Liver (tissue), 9 donors: ENCODE measurements around the gene PIAS1. TPM values are rescaled to one million over a fixed set of nuclear protein-coding genes. Genes with fewer than 3 reads are reported as not detected.
"Not testable (repeated sequence)": the region's sequence is repeated elsewhere in the genome, so short reads cannot be mapped to it uniquely, and the experiment has no call there.

ENCODE experiments used
- DNase-seq: peaks from one replicate; pipeline ENCODE4 v3.0.0-alpha.2; 2017; ENCODE audit warnings: low spot score
- H3K27ac ChIP-seq, 2 donors: one replicate each; pipeline ENCODE4 v1.7.0; 2013; ENCODE audit warnings: inconsistent platforms in 2 of 2, low read length in 2 of 2, control low read depth in 1 of 2, low read depth in 1 of 2, mild to moderate bottlenecking in 1 of 2
- H3K27me3 ChIP-seq, 4 donors: one replicate each; pipeline versions ENCODE4 v1.6.1 to v1.7.0; 2013; ENCODE audit warnings: low read length in 3 of 4, inconsistent platforms in 1 of 4, mild to moderate bottlenecking in 1 of 4, moderate library complexity in 1 of 4; ENCODE audit not compliant: control insufficient read depth in 4 of 4, insufficient read depth in 4 of 4
- H3K36me3 ChIP-seq, 4 donors: one replicate each; pipeline versions ENCODE4 v1.6.1 to v1.7.0; 2013; ENCODE audit warnings: low read length in 3 of 4, mild to moderate bottlenecking in 3 of 4, low read depth in 1 of 4, moderate library complexity in 1 of 4; ENCODE audit not compliant: control insufficient read depth in 4 of 4, insufficient read depth in 3 of 4
- H3K4me1 ChIP-seq, 4 donors: one replicate each; pipeline versions ENCODE4 v1.6.1 to v1.7.0; 2013; ENCODE audit warnings: low read length in 3 of 4, mild to moderate bottlenecking in 3 of 4, moderate library complexity in 1 of 4; ENCODE audit not compliant: control insufficient read depth in 4 of 4, insufficient read depth in 4 of 4
- H3K4me3 ChIP-seq, 3 donors: one replicate each; pipeline versions ENCODE4 v1.6.1 to v1.7.0; 2013; ENCODE audit warnings: low read length in 3 of 3, control low read depth in 1 of 3, low read depth in 1 of 3, mild to moderate bottlenecking in 1 of 3
- H3K9ac ChIP-seq, 2 donors: one replicate each; pipeline ENCODE4 v1.7.0; 2013; ENCODE audit warnings: low read length in 2 of 2, mild to moderate bottlenecking in 2 of 2, moderate library complexity in 2 of 2, control low read depth in 1 of 2, low read depth in 1 of 2
- H3K9me3 ChIP-seq, 4 donors: one replicate each; pipeline versions ENCODE4 v1.6.1 to v1.7.0; 2013; ENCODE audit warnings: low read length in 3 of 4; ENCODE audit not compliant: control insufficient read depth in 4 of 4
- FOXA2 ChIP-seq: IDR thresholded peaks from 2 replicates; pipeline ENCODE4 v1.6.1; 2016; ENCODE audit warnings: antibody characterized with exemption
- HNF4G ChIP-seq: IDR thresholded peaks from 2 replicates; pipeline ENCODE4 v1.6.1; 2016; ENCODE audit warnings: antibody characterized with exemption
- JUND ChIP-seq, 2 donors: IDR thresholded peaks; 2 replicates each; pipeline ENCODE4 v1.6.1; 2016; ENCODE audit warnings: antibody characterized with exemption in 2 of 2
- NR2F2 ChIP-seq: IDR thresholded peaks from 2 replicates; pipeline ENCODE4 v1.6.1; 2016; ENCODE audit warnings: antibody characterized with exemption
- RAD21 ChIP-seq, 2 donors: IDR thresholded peaks; 2 replicates each; pipeline ENCODE4 v1.6.1; 2016; ENCODE audit warnings: antibody characterized with exemption in 2 of 2, mild to moderate bottlenecking in 2 of 2
- RXRA ChIP-seq, 2 donors: IDR thresholded peaks; 2 replicates each; pipeline ENCODE4 v1.6.1; 2017 to 2018; ENCODE audit warnings: antibody characterized with exemption in 2 of 2, mild to moderate bottlenecking in 1 of 2
- TAF1 ChIP-seq: conservative IDR thresholded peaks from 2 replicates; pipeline ENCODE4 v1.6.1; 2016; ENCODE audit warnings: antibody characterized with exemption, mild to moderate bottlenecking
- YY1 ChIP-seq: IDR thresholded peaks from 2 replicates; pipeline ENCODE4 v1.6.1; 2016; ENCODE audit warnings: antibody characterized with exemption, mild to moderate bottlenecking
- WGBS: extraction: QIAGEN DNeasy Blood & Tissue Kit; methylation state at CpG from one replicate; pipeline ENCODE4 v1.1.7; 2013; 5-methylcytosine and 5-hydroxymethylcytosine counted together
- polyA plus RNA-seq, 2 donors: library from polyadenylated mRNA; stranded (reverse) in 1 of 2; unstranded in 1 of 2; fragments of 200-250 nt in 1 of 2; fragments of >200 nt in 1 of 2; fragmentation: Nextera tagmentation in 1 of 2; extraction: Ambion mirVana in 1 of 2; gene quantifications; one replicate each; pipeline versions ENCODE4 v1.2.1 to v1.2.3, GENCODE V29; 2013 to 2015
- total RNA-seq, 2 donors: library from RNA; depleted of rRNA; stranded (reverse); fragments of >200 nt; gene quantifications; one replicate each; pipeline ENCODE4 v1.2.3, GENCODE V29; 2014
- TF ChIP-seq, protein P1 (sequence below): IDR thresholded peaks from 2 replicates; pipeline ENCODE4 v1.6.1; 2016; ENCODE audit warnings: antibody characterized with exemption, mild to moderate bottlenecking
- TF ChIP-seq, protein P2 (sequence below): IDR thresholded peaks from 2 replicates; pipeline ENCODE4 v1.6.1; 2016; ENCODE audit warnings: antibody characterized with exemption
- TF ChIP-seq, protein P3 (sequence below): IDR thresholded peaks from 2 replicates; pipeline ENCODE4 v1.6.1; 2016; ENCODE audit warnings: antibody characterized with exemption
- donor health status: healthy.
- donor health status: healthy.
- donor health status: healthy.
- donor health status: healthy.
- donor health status: healthy.

PIAS1 gene
- total and polyA plus RNA-seq, 4 donors, result 5.6 to 18.8 (median 13.2) TPM

DNA sequence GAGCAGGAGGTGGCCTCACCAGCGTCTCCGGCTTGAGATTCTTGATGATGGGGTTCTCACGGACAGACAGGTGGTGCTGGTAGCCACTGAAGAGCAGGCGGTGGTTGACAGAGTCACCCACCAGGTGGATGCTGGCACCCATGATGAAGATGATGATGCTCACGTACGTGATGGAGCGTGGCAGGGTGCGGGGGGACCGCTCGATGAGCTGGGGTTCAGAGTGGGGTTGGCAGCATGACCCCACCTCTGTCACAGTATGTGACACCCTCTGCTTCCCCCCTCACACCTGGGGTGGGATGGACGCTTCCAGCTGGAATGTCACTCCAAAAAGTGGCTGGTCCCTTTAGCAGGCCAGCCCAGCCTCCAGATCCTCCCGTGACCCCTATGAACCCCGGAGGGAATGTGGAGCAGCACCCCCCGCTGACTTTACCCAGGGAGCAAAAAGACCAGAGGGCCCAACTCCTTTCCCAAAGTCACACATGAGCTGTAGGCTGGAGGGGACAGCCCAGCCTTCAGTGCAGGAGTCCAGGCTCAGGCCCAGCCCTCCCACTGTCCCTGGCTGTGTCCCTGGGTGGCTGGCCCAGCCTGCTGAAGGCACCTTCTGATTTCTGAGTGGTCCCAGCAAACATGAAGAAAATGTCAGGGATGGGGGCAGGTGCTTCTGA lies 157.7 kb downstream of the PIAS1 start:
- Histone ChIP-seq H3K27me3 (no peaks in the 10 kb centered on the region), H3K27ac (no peak overlapping the region), H3K4me1 (peaks cover 2 to 11% (median 2%) of the 10 kb centered on the region in 4 donors), H3K9me3 (no peaks in the 10 kb centered on the region), H3K4me3 (no peak overlapping the region), H3K9ac (no peak overlapping the region), H3K36me3 (no peaks in the 10 kb centered on the region)
- no peak for DNase-seq
- WGBS, result 97% methylated on average over 14 of the region's 14 CpGs
- TF ChIP-seq JUND (IDR thresholded peaks at IDR 0.05) (no peak), HNF4G (no peak), YY1 (no peak), TAF1 (no peak), FOXA2 (no peak), RAD21 (IDR thresholded peaks at IDR 0.05) (no peak), RXRA (IDR thresholded peaks at IDR 0.05) (no peak), NR2F2 (no peak)
- TF ChIP-seq, protein P1, sequence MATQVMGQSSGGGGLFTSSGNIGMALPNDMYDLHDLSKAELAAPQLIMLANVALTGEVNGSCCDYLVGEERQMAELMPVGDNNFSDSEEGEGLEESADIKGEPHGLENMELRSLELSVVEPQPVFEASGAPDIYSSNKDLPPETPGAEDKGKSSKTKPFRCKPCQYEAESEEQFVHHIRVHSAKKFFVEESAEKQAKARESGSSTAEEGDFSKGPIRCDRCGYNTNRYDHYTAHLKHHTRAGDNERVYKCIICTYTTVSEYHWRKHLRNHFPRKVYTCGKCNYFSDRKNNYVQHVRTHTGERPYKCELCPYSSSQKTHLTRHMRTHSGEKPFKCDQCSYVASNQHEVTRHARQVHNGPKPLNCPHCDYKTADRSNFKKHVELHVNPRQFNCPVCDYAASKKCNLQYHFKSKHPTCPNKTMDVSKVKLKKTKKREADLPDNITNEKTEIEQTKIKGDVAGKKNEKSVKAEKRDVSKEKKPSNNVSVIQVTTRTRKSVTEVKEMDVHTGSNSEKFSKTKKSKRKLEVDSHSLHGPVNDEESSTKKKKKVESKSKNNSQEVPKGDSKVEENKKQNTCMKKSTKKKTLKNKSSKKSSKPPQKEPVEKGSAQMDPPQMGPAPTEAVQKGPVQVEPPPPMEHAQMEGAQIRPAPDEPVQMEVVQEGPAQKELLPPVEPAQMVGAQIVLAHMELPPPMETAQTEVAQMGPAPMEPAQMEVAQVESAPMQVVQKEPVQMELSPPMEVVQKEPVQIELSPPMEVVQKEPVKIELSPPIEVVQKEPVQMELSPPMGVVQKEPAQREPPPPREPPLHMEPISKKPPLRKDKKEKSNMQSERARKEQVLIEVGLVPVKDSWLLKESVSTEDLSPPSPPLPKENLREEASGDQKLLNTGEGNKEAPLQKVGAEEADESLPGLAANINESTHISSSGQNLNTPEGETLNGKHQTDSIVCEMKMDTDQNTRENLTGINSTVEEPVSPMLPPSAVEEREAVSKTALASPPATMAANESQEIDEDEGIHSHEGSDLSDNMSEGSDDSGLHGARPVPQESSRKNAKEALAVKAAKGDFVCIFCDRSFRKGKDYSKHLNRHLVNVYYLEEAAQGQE, result no peak
- TF ChIP-seq, protein P2, sequence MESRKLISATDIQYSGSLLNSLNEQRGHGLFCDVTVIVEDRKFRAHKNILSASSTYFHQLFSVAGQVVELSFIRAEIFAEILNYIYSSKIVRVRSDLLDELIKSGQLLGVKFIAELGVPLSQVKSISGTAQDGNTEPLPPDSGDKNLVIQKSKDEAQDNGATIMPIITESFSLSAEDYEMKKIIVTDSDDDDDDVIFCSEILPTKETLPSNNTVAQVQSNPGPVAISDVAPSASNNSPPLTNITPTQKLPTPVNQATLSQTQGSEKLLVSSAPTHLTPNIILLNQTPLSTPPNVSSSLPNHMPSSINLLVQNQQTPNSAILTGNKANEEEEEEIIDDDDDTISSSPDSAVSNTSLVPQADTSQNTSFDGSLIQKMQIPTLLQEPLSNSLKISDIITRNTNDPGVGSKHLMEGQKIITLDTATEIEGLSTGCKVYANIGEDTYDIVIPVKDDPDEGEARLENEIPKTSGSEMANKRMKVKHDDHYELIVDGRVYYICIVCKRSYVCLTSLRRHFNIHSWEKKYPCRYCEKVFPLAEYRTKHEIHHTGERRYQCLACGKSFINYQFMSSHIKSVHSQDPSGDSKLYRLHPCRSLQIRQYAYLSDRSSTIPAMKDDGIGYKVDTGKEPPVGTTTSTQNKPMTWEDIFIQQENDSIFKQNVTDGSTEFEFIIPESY, result no peak
- TF ChIP-seq, protein P3, sequence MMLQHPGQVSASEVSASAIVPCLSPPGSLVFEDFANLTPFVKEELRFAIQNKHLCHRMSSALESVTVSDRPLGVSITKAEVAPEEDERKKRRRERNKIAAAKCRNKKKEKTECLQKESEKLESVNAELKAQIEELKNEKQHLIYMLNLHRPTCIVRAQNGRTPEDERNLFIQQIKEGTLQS, result no peak

DNA sequence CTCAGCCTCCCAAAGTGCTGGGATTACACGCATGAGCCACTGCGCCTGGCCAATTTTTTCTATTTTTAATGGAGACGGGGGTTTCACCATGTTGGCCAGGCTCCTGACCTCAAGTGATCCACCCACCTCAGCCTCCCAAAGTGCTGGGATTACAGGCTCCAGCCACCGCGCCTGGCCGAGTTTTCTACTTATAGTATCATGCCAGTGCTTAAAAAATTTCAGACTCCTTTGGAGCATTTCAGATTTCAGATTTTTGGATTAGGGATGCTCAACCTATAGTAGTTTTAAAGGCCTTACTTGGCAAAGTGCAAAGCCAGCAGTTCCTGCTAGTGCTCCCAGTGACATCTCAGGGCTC lies 159.4 kb downstream of the PIAS1 start:
- DNase-seq, H3K9ac ChIP-seq, H3K36me3 ChIP-seq, H3K27me3 ChIP-seq, H3K9me3 ChIP-seq, H3K4me3 ChIP-seq, H3K27ac ChIP-seq: not testable (repeated sequence)
- WGBS, result 97% methylated on average over 6 of the region's 6 CpGs
- H3K4me1 ChIP-seq, result peaks cover 2 to 11% (median 2%) of the 10 kb centered on the region in 4 donors
